ENCODE results near the gene SMIM7.

Gene SMIM7

GRCh38 chr19:16623576-16623975 lies 36.4 kb downstream of the SMIM7 start:
- DNase-seq (ENCODE audit: low spot score in 2 of 2), result no peak
- Histone ChIP-seq H3K4me1 (peaks cover 5% of the 10 kb centered on the region), H3K4me3 (no peak overlapping the region), H3K36me3 (replicated peaks) (peaks cover 19% of the 10 kb centered on the region), H3K27me3 (ENCODE audit: low read depth) (no peaks in the 10 kb centered on the region), H3K9me3 (no peaks in the 10 kb centered on the region)
- in situ Hi-C loops (cut with MboI; ENCODE audit: low sequenced_read_pairs), result no loop called here

GRCh38 chr19:16623066-16623465 lies 36.9 kb downstream of the SMIM7 start:
- H3K4me3 ChIP-seq, result no peak overlapping the region

DNA sequence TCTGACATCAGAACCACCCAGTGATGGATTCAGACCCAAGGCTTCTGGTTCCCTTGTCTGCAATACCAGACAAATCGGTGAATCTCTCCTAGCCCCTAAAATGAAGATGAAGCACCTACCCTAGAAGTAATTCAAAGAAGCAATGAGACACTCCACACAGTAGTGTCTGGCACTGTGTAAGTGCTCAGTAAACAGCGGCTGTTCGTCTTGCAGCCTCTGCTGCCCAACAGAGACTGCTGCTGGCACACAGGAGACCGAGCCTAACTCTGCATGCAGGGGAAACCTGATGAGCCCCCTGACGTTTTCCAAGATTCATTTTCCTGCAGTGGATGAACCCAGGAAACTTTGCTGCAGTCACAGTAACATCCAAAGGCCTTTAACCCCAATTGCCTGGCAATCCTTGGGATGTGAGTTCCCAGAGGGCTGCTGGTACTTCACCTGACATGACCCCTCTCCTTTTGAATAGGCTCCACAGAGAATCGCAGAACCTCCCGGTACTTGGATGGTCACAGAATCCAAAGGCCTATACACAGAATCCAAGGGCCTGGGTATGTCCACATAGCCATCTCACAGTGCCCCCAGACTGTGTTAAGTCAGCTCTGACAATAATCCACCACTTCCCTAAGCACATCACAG lies 38.7 kb downstream of the SMIM7 start:
- DNase-seq (ENCODE audit: low spot score in 2 of 2), result no peak
- Histone ChIP-seq H3K36me3 (replicated peaks) (peaks cover 19% of the 10 kb centered on the region), H3K4me3 (no peak overlapping the region), H3K4me1 (peaks cover 2% of the 10 kb centered on the region), H3K9me3 (no peaks in the 10 kb centered on the region), H3K27me3 (ENCODE audit: low read depth) (no peaks in the 10 kb centered on the region)
- in situ Hi-C loops (cut with MboI; ENCODE audit: low sequenced_read_pairs), result no loop called here

More at GRCh38 chr19:16623066-16623465, 36.9 kb downstream of the SMIM7 start:
- Histone ChIP-seq H3K36me3 (replicated peaks) (peaks cover 19% of the 10 kb centered on the region), H3K27me3 (ENCODE audit: low read depth) (no peaks in the 10 kb centered on the region), H3K9me3 (no peaks in the 10 kb centered on the region), H3K4me1 (peaks cover 5% of the 10 kb centered on the region)
- in situ Hi-C loops (cut with MboI; ENCODE audit: low sequenced_read_pairs), result no loop called here
- DNase-seq (ENCODE audit: low spot score in 2 of 2), result no peak

GRCh38 chr19:16620584-16620983 lies 39.4 kb downstream of the SMIM7 start:
- no peaks in the 10 kb centered on the region for H3K9me3 ChIP-seq
- no peak for DNase-seq (ENCODE audit: low spot score in 2 of 2)
- H3K4me1 ChIP-seq, result no peaks in the 10 kb centered on the region
- H3K27me3 ChIP-seq (ENCODE audit: low read depth), result no peaks in the 10 kb centered on the region
- in situ Hi-C loops (cut with MboI; ENCODE audit: low sequenced_read_pairs), result no loop called here
- H3K4me3 ChIP-seq, result no peak overlapping the region
- H3K36me3 ChIP-seq (replicated peaks), result peaks cover 19% of the 10 kb centered on the region

DNA sequence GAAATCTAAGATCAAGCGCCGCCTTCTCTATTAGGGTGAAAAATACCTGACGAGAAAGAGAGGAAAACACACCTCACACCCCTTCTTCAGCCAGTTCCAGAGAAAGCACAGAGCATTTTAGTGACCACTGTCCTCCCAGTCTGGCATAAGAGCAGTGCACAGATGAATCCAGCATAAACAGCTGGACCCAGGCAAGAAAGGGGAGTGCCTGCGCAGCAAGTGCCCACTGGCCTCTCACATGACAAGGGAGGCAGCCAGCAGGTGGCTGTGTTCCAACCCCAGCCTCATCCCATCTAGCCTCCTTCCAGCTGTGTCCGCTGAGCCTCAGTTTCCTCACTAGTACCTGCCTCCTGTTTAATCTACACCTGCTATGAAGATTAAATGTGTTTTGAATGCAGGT lies 39.9 kb downstream of the SMIM7 start:
- H3K36me3 ChIP-seq (replicated peaks), result peaks cover 18% of the 10 kb centered on the region
- no peaks in the 10 kb centered on the region for H3K27me3 ChIP-seq (ENCODE audit: low read depth)
- no peaks in the 10 kb centered on the region for H3K9me3 ChIP-seq
- DNase-seq (ENCODE audit: low spot score in 2 of 2), result no peak
- no peak overlapping the region for H3K4me3 ChIP-seq
- in situ Hi-C loops (cut with MboI; ENCODE audit: low sequenced_read_pairs), result no loop called here
- no peaks in the 10 kb centered on the region for H3K4me1 ChIP-seq

DNA sequence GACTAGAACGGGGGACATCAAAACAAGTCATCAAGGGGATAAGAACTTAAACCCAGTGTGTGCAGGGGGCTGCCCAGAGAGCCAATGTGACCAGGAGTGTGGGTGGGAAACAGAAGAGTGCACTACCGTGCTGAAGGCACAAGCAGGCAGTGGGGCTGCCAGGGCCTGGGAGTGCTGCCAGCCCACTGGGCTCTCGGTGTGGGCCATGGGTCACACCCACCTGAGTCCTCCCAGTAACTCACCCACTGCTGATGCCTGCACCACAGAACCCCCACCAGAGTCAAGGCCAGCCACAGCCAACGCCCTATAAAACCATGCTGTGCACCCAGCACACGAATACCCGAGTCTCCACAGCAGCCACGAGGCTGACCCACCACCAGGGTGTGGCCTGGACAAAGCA lies 40.5 kb downstream of the SMIM7 start:
- Histone ChIP-seq H3K9me3 (no peaks in the 10 kb centered on the region), H3K4me1 (no peaks in the 10 kb centered on the region), H3K4me3 (no peak overlapping the region), H3K27me3 (ENCODE audit: low read depth) (no peaks in the 10 kb centered on the region), H3K36me3 (replicated peaks) (peaks cover 12% of the 10 kb centered on the region)
- DNase-seq (ENCODE audit: low spot score in 2 of 2), result no peak
- in situ Hi-C loops (cut with MboI; ENCODE audit: low sequenced_read_pairs), result no loop called here

DNA sequence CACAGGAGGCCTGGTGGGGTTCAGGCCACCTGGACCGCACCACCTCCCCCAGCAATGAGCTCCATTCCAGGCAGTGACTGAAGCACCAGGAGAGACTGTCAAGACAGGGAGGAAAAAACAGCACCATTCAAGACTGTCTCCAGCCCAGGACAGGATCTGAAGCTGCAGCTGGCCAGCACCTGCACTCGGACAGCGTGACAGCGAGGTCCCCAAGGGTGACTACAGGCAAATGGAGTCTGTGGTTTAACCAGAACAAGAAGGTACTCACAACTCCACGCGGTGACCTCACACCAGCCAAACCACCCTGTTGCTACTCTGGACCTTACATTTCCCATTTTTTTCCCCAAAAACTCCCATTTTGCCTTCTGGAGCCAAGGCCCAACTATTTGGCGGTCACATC lies 41.7 kb downstream of the SMIM7 start:
- in situ Hi-C loops (cut with MboI; ENCODE audit: low sequenced_read_pairs), result no loop called here
- H3K4me1 ChIP-seq, result peaks cover 4% of the 10 kb centered on the region; the same call in 1 of the 2 replicates
- no peak for DNase-seq (ENCODE audit: low spot score in 2 of 2)

DNA sequence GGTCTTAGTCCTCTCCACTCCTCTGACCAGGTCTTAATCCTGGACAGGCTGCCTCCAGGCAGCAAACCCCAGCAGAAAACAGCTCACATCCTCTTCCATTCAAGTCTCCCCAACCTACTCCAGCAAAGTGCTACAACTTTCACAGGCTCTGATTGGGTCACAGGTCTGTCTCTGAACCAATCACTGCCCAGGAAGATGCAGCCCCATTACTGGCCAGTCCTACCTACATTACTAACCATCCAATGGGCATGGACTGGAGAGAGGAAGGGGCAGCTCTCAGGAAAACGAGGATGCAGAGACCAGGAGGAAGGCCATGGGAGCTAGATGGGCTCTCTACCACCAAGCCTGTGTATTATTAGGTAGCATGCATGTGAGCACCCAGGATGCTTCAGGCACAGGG lies 44.1 kb downstream of the SMIM7 start:
- Histone ChIP-seq H3K4me1 (peaks cover 8% of the 10 kb centered on the region; the same call in 1 of the 2 replicates), H3K36me3 (replicated peaks) (no peaks in the 10 kb centered on the region), H3K4me3 (no peak overlapping the region), H3K27me3 (ENCODE audit: low read depth) (no peaks in the 10 kb centered on the region), H3K9me3 (no peaks in the 10 kb centered on the region)
- in situ Hi-C loops (cut with MboI; ENCODE audit: low sequenced_read_pairs), result no loop called here
- no peak for DNase-seq (ENCODE audit: low spot score in 2 of 2)

More for the DNA sequence above, 41.7 kb downstream of the SMIM7 start:
- no peaks in the 10 kb centered on the region for H3K27me3 ChIP-seq (ENCODE audit: low read depth)
- H3K36me3 ChIP-seq (replicated peaks), result peaks cover 3% of the 10 kb centered on the region
- H3K9me3 ChIP-seq, result no peaks in the 10 kb centered on the region
- no peak overlapping the region for H3K4me3 ChIP-seq

GRCh38 chr19:16614941-16615340 lies 45.0 kb downstream of the SMIM7 start:
- H3K4me1 ChIP-seq, result peaks cover 14% of the 10 kb centered on the region

GRCh38 chr19:16613841-16614240 lies 46.1 kb downstream of the SMIM7 start:
- peaks cover 20% of the 10 kb centered on the region for H3K4me1 ChIP-seq
- in situ Hi-C loops (cut with MboI; ENCODE audit: low sequenced_read_pairs), result no loop called here
- H3K9me3 ChIP-seq, result no peaks in the 10 kb centered on the region
- H3K4me3 ChIP-seq, result no peak overlapping the region
- H3K27me3 ChIP-seq (ENCODE audit: low read depth), result no peaks in the 10 kb centered on the region
- no peaks in the 10 kb centered on the region for H3K36me3 ChIP-seq (replicated peaks)
- DNase-seq (ENCODE audit: low spot score in 2 of 2), result no peak

More at GRCh38 chr19:16614941-16615340, 45.0 kb downstream of the SMIM7 start:
- H3K9me3 ChIP-seq, result no peaks in the 10 kb centered on the region
- H3K27me3 ChIP-seq (ENCODE audit: low read depth), result no peaks in the 10 kb centered on the region
- H3K36me3 ChIP-seq (replicated peaks), result no peaks in the 10 kb centered on the region
- in situ Hi-C loops (cut with MboI; ENCODE audit: low sequenced_read_pairs), result no loop called here
- no peak for DNase-seq (ENCODE audit: low spot score in 2 of 2)
- no peak overlapping the region for H3K4me3 ChIP-seq

- DNase-seq (ENCODE audit: low spot score in 2 of 2), result no peak
- no peaks in the 10 kb centered on the region for H3K27me3 ChIP-seq (ENCODE audit: low read depth)
- in situ Hi-C loops (cut with MboI; ENCODE audit: low sequenced_read_pairs), result no loop called here
- no peak overlapping the region for H3K4me3 ChIP-seq
- H3K4me1 ChIP-seq, result peaks cover 25% of the 10 kb centered on the region
- H3K36me3 ChIP-seq (replicated peaks), result no peaks in the 10 kb centered on the region
- no peaks in the 10 kb centered on the region for H3K9me3 ChIP-seq
Observed at GRCh38 chr19:16612636-16613035, 47.3 kb downstream of the SMIM7 start.

GRCh38 chr19:16611121-16611520 lies 48.8 kb downstream of the SMIM7 start:
- Histone ChIP-seq H3K4me3 (no peak overlapping the region), H3K36me3 (replicated peaks) (no peaks in the 10 kb centered on the region), H3K4me1 (peaks cover 25% of the 10 kb centered on the region), H3K9me3 (no peaks in the 10 kb centered on the region), H3K27me3 (ENCODE audit: low read depth) (no peaks in the 10 kb centered on the region)
- in situ Hi-C loops (cut with MboI; ENCODE audit: low sequenced_read_pairs), result no loop called here
- no peak for DNase-seq (ENCODE audit: low spot score in 2 of 2)

GRCh38 chr19:16609511-16610200 lies 50.3 kb downstream of the SMIM7 start:
- H3K27me3 ChIP-seq (ENCODE audit: low read depth), result no peaks in the 10 kb centered on the region
- no peaks in the 10 kb centered on the region for H3K9me3 ChIP-seq
- H3K4me3 ChIP-seq, result no peak overlapping the region
- H3K4me1 ChIP-seq, result peaks cover 25% of the 10 kb centered on the region
- DNase-seq (ENCODE audit: low spot score in 2 of 2), result peak; percentile 68 to 94
- H3K36me3 ChIP-seq (replicated peaks), result no peaks in the 10 kb centered on the region; the same call in 1 of the 2 replicates
- in situ Hi-C loops (cut with MboI; ENCODE audit: low sequenced_read_pairs), result no loop called here

GRCh38 chr19:16608290-16608739 lies 51.6 kb downstream of the SMIM7 start:
- Histone ChIP-seq H3K4me3 (no peak overlapping the region), H3K27me3 (ENCODE audit: low read depth) (no peaks in the 10 kb centered on the region), H3K9me3 (no peaks in the 10 kb centered on the region), H3K36me3 (replicated peaks) (no peaks in the 10 kb centered on the region; the same call in 1 of the 2 replicates), H3K4me1 (peaks cover 22% of the 10 kb centered on the region)
- in situ Hi-C loops (cut with MboI; ENCODE audit: low sequenced_read_pairs), result no loop called here
- no peak for DNase-seq (ENCODE audit: low spot score in 2 of 2)
